DND-41 (cell line): ENCODE measurements around the gene MAPRE3.

Experiments
- EZH2 ChIP-seq: IDR thresholded peaks from 3 replicates; pipeline ENCODE4 v1.6.1; 2012; ENCODE audit warnings: borderline replicate concordance, low read depth, mild to moderate bottlenecking, moderate library complexity, low read length, inconsistent platforms; ENCODE audit not compliant: severe bottlenecking
- TF ChIP-seq, protein P1 (sequence below): IDR thresholded peaks from 2 replicates; pipeline ENCODE4 v1.5.1; 2012; ENCODE audit warnings: borderline replicate concordance, low read length, moderate library complexity, mild to moderate bottlenecking; ENCODE audit not compliant: poor library complexity, severe bottlenecking; ENCODE audit errors: extremely low read depth

DNA sequence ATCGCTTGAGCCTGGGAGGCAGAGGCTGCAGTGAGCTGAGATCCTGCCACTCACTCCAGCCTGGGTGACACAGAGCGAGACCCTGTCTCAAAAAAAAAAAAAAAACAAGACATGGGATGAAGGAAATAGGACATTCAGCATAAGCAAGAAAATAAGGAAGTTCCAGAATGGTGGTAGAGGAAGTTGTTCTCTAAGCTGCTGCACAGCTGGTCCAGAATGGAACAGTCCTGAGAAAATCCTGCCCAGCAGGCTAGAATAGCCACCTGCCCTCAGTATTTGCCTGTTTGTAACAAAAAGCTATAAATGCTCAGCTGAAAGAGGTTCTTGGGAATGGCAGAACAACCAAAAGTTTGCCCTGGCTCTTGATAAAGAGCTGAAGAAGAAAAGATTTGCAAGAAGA lies 11.1 kb upstream of the MAPRE3 start:
- TF ChIP-seq, protein P1, sequence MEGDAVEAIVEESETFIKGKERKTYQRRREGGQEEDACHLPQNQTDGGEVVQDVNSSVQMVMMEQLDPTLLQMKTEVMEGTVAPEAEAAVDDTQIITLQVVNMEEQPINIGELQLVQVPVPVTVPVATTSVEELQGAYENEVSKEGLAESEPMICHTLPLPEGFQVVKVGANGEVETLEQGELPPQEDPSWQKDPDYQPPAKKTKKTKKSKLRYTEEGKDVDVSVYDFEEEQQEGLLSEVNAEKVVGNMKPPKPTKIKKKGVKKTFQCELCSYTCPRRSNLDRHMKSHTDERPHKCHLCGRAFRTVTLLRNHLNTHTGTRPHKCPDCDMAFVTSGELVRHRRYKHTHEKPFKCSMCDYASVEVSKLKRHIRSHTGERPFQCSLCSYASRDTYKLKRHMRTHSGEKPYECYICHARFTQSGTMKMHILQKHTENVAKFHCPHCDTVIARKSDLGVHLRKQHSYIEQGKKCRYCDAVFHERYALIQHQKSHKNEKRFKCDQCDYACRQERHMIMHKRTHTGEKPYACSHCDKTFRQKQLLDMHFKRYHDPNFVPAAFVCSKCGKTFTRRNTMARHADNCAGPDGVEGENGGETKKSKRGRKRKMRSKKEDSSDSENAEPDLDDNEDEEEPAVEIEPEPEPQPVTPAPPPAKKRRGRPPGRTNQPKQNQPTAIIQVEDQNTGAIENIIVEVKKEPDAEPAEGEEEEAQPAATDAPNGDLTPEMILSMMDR, result no peak
- TF ChIP-seq EZH2, result no peak
